Measurements from ENCODE around the gene FSIP1.

FSIP1 gene

DNA sequence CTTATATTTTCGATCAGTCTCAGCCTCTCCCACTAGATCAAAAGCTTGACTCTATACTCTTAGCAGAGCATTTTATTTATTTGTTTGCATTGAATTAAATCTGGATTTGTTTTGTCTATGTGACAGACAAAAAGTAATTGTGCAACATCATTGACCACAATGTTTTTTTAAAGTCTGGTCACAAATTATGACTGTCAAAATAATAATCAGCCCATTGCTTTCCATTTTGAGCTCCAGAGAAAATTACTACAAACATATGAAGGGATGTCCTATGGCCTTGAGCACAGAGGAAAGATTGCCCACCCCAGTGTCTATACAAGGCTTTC lies 82.3 kb downstream of the FSIP1 start:
- FAIRE-seq: no peak
- TF ChIP-seq POU2F2 (IDR thresholded peaks at IDR 0.05; ENCODE audit: low read depth, low read length): no peak
- no peak for TF ChIP-seq PAX5 (IDR thresholded peaks at IDR 0.05; ENCODE audit: insufficient read depth, low read length, severe bottlenecking)
- no peak for TF ChIP-seq TAF1 (IDR thresholded peaks at IDR 0.05; ENCODE audit: low read depth, low read length)
- no peak for TF ChIP-seq POLR2A (IDR thresholded peaks at IDR 0.05; ENCODE audit: low read depth, low read length)
- no peak for TF ChIP-seq SPI1 (IDR thresholded peaks at IDR 0.05; ENCODE audit: low read depth, low read length)
- TF ChIP-seq POLR2AphosphoS5 (IDR thresholded peaks at IDR 0.05; ENCODE audit: low read depth, low read length): no peak
- DNase-seq (ENCODE audit: insufficient read length, low spot score): no peak

DNA sequence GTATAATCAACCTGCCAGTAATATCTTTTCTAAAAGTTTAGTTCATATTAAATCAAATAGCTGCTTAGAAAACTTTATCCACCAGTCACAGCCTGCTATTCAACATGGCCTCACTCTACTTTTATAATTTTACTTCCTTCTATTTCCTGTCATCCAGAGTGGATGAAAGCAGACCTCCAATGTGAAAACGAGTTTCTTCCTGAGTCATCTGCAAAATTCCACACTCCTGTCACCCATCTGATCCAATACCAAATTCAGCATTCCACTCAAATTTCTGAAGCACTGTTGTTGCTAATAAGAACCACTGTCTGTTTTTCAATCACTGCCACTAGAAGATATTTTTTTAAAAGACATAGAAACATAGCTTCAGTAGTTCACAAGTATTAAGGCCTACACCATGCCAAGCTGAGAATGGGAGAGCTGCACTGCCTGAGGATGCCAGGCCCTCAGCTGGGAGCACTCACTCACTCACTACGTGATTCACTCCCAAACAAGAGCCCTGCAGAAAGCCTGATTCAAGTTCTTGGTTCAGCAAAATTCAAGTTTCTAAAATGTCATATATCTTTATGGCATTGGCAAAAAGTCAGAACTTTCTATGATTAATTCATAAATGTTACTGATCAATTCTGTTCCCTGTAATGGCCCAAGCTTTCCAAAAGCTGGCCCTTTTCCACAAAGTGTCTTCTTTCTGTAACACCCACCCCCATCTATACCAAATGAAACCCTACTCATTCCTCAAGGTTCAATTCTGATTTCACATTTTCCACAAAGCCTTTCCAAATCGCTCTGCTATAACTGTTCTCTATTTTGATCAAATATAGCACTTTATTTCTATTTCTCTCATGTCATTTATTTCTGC lies 82.9 kb downstream of the FSIP1 start:
- DNase-seq (ENCODE audit: insufficient read length, low spot score): no peak
- no peak for FAIRE-seq
- no peak for TF ChIP-seq PAX5 (IDR thresholded peaks at IDR 0.05; ENCODE audit: insufficient read depth, low read length, severe bottlenecking)
- TF ChIP-seq POLR2A (IDR thresholded peaks at IDR 0.05; ENCODE audit: low read depth, low read length): no peak
- TF ChIP-seq POU2F2 (IDR thresholded peaks at IDR 0.05; ENCODE audit: low read depth, low read length): no peak
- TF ChIP-seq POLR2AphosphoS5 (IDR thresholded peaks at IDR 0.05; ENCODE audit: low read depth, low read length): no peak
- no peak for TF ChIP-seq TAF1 (IDR thresholded peaks at IDR 0.05; ENCODE audit: low read depth, low read length)
- TF ChIP-seq SPI1 (IDR thresholded peaks at IDR 0.05; ENCODE audit: low read depth, low read length): no peak

DNA sequence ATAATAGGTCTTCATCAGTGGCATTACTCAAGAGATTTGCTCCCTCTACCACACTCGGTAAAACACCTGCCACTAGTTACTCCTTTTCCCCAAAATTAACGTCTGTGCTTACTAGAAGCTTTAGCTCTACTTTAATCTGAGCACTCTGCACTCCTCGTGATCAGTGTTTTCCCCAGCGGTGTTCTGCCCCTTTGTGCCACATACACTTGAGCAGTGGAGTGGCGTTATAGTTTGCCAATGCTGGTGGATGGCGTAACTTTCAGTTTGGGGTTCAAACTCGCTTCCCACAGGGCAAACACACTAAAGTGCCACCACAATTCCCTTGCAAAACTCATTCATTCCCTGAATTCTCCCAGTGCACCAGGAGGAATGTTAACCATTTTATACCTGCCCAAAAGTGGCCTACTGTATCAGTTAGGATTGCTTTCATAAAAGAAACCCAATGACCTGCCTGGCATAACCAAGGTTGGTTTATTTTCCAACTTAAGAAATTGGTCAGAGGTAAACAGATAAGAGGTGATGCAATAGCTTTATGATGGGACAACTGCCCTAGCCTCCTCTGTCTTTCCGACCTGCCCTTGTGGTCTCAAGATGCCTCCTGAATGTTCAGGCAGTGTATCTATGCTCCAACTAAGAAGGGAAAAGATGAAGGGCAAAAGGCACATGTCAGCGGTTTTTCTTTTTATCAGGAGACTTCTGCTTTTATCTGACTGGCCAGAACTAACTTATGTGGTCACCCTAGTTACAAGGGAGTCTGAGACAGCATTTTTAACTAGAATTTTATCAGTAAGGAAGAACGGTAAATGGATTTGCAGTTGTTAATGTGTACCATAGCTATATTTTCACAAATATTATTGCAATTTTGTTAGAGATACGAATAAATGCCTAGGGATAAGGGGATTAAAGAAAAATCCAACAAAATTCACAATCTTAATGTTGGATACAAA lies 83.9 kb downstream of the FSIP1 start:
- TF ChIP-seq PAX5 (IDR thresholded peaks at IDR 0.05; ENCODE audit: insufficient read depth, low read length, severe bottlenecking) (no peak), POLR2A (IDR thresholded peaks at IDR 0.05; ENCODE audit: low read depth, low read length) (no peak), TAF1 (IDR thresholded peaks at IDR 0.05; ENCODE audit: low read depth, low read length) (no peak), POU2F2 (IDR thresholded peaks at IDR 0.05; ENCODE audit: low read depth, low read length) (no peak), POLR2AphosphoS5 (IDR thresholded peaks at IDR 0.05; ENCODE audit: low read depth, low read length) (no peak), SPI1 (IDR thresholded peaks at IDR 0.05; ENCODE audit: low read depth, low read length) (no peak)
- no peak for FAIRE-seq
- no peak for DNase-seq (ENCODE audit: insufficient read length, low spot score)

DNA sequence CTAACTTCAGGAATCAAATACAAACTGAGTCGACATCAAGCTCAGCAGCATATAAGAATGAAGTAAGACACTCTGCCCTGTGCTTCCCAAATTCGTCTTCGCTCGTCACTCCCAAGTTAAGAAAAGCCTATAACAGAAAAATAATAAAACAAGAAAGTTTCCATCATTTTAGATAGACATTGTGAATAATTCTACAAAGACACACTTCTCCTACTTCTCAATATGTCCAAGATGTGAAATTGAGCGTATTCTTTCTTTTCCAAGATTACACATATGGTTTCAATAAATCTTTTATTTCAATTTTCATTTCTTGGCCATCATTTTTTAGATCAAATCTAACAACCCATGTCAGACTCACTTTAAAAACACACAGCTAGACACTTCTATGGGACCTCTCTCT lies 85.1 kb downstream of the FSIP1 start:
- no peak for DNase-seq (ENCODE audit: insufficient read length, low spot score)
- TF ChIP-seq POLR2A (IDR thresholded peaks at IDR 0.05; ENCODE audit: low read depth, low read length) (no peak), TAF1 (IDR thresholded peaks at IDR 0.05; ENCODE audit: low read depth, low read length) (no peak), SPI1 (IDR thresholded peaks at IDR 0.05; ENCODE audit: low read depth, low read length) (no peak), POU2F2 (IDR thresholded peaks at IDR 0.05; ENCODE audit: low read depth, low read length) (no peak), POLR2AphosphoS5 (IDR thresholded peaks at IDR 0.05; ENCODE audit: low read depth, low read length) (no peak), PAX5 (IDR thresholded peaks at IDR 0.05; ENCODE audit: insufficient read depth, low read length, severe bottlenecking) (no peak)
- no peak for FAIRE-seq

GRCh38 chr15:39695793-39696192 lies 86.8 kb downstream of the FSIP1 start:
- no peak for DNase-seq (ENCODE audit: insufficient read length, low spot score)
- TF ChIP-seq TAF1 (IDR thresholded peaks at IDR 0.05; ENCODE audit: low read depth, low read length) (no peak), POU2F2 (IDR thresholded peaks at IDR 0.05; ENCODE audit: low read depth, low read length) (no peak), SPI1 (IDR thresholded peaks at IDR 0.05; ENCODE audit: low read depth, low read length) (no peak), POLR2A (IDR thresholded peaks at IDR 0.05; ENCODE audit: low read depth, low read length) (no peak), POLR2AphosphoS5 (IDR thresholded peaks at IDR 0.05; ENCODE audit: low read depth, low read length) (no peak), PAX5 (IDR thresholded peaks at IDR 0.05; ENCODE audit: insufficient read depth, low read length, severe bottlenecking) (no peak)
- no peak for FAIRE-seq

- FAIRE-seq (no peak), DNase-seq (ENCODE audit: insufficient read length, low spot score) (no peak)
- TF ChIP-seq TAF1 (IDR thresholded peaks at IDR 0.05; ENCODE audit: low read depth, low read length): no peak
- TF ChIP-seq POLR2AphosphoS5 (IDR thresholded peaks at IDR 0.05; ENCODE audit: low read depth, low read length): no peak
- TF ChIP-seq POU2F2 (IDR thresholded peaks at IDR 0.05; ENCODE audit: low read depth, low read length): no peak
- TF ChIP-seq POLR2A (IDR thresholded peaks at IDR 0.05; ENCODE audit: low read depth, low read length): no peak
These were observed 90.0 kb downstream of the FSIP1 start for GRCh38 chr15:39692356-39693327.

- FAIRE-seq: no peak
- DNase-seq (ENCODE audit: insufficient read length, low spot score): no peak
- no peak for TF ChIP-seq SPI1 (IDR thresholded peaks at IDR 0.05; ENCODE audit: low read depth, low read length)
- no peak for TF ChIP-seq POU2F2 (IDR thresholded peaks at IDR 0.05; ENCODE audit: low read depth, low read length)
- TF ChIP-seq PAX5 (IDR thresholded peaks at IDR 0.05; ENCODE audit: insufficient read depth, low read length, severe bottlenecking): no peak
- no peak for TF ChIP-seq TAF1 (IDR thresholded peaks at IDR 0.05; ENCODE audit: low read depth, low read length)
- TF ChIP-seq POLR2A (IDR thresholded peaks at IDR 0.05; ENCODE audit: low read depth, low read length): no peak
- TF ChIP-seq POLR2AphosphoS5 (IDR thresholded peaks at IDR 0.05; ENCODE audit: low read depth, low read length): no peak
These were observed 91.6 kb downstream of the FSIP1 start for GRCh38 chr15:39690881-39691634.

GRCh38 chr15:39687965-39688364 lies 94.7 kb downstream of the FSIP1 start:
- TF ChIP-seq POLR2AphosphoS5 (IDR thresholded peaks at IDR 0.05; ENCODE audit: low read depth, low read length) (no peak), POLR2A (IDR thresholded peaks at IDR 0.05; ENCODE audit: low read depth, low read length) (no peak), SPI1 (IDR thresholded peaks at IDR 0.05; ENCODE audit: low read depth, low read length) (no peak), PAX5 (IDR thresholded peaks at IDR 0.05; ENCODE audit: insufficient read depth, low read length, severe bottlenecking) (no peak), POU2F2 (IDR thresholded peaks at IDR 0.05; ENCODE audit: low read depth, low read length) (no peak), TAF1 (IDR thresholded peaks at IDR 0.05; ENCODE audit: low read depth, low read length) (no peak)
- no peak for DNase-seq (ENCODE audit: insufficient read length, low spot score)
- no peak for FAIRE-seq
